Loucy (cell line): Measurements from ENCODE around the gene RET.

ENCODE experiments used
- H2AFZ ChIP-seq: fragments of 200-600 bp; sonication (generic); 2 replicates; pipeline ENCODE4 v1.6.0; 2016; ENCODE audit warnings: antibody characterized with exemption, mild to moderate bottlenecking, low read length, moderate library complexity
- H3F3A ChIP-seq: fragments of 200-600 bp; 2 replicates; pipeline ENCODE4 v1.6.0; 2016; ENCODE audit warnings: antibody characterized with exemption, low read depth, mild to moderate bottlenecking
- H3K27me3 ChIP-seq: fragments of 200-600 bp; sonication (generic); 2 replicates; pipeline ENCODE4 v1.6.1; 2014; ENCODE audit warnings: low read length, mild to moderate bottlenecking; ENCODE audit not compliant: insufficient read depth, poor library complexity, severe bottlenecking
- H3K36me3 ChIP-seq: fragments of 200-600 bp; sonication (generic); 2 replicates; pipeline ENCODE4 v1.6.1; 2016; ENCODE audit warnings: low read length; ENCODE audit not compliant: insufficient read depth
- H3K4me1 ChIP-seq: fragments of 200-600 bp; sonication (generic); 2 replicates; pipeline ENCODE4 v1.5.1; 2014; ENCODE audit warnings: low read length, mild to moderate bottlenecking; ENCODE audit not compliant: insufficient read depth, poor library complexity, severe bottlenecking
- H3K4me2 ChIP-seq: fragments of 200-600 bp; sonication (generic); 2 replicates; pipeline ENCODE4 v1.6.0; 2014; ENCODE audit warnings: antibody characterized with exemption, low read length, low read depth, mild to moderate bottlenecking; ENCODE audit not compliant: poor library complexity, severe bottlenecking
- H3K4me3 ChIP-seq: fragments of 200-600 bp; sonication (generic); 2 replicates; pipeline ENCODE4 v1.5.1; 2014; ENCODE audit warnings: low read length, mild to moderate bottlenecking, mixed read lengths; ENCODE audit not compliant: poor library complexity, severe bottlenecking
- H3K79me2 ChIP-seq: fragments of 200-600 bp; sonication (generic); 2 replicates; pipeline ENCODE4 v1.6.1; 2014; ENCODE audit warnings: low read length; ENCODE audit not compliant: insufficient read depth
- H3K9ac ChIP-seq: fragments of 200-600 bp; sonication (generic); 2 replicates; pipeline ENCODE4 v1.6.0; 2014; ENCODE audit warnings: mild to moderate bottlenecking, low read depth, low read length, moderate library complexity; ENCODE audit not compliant: poor library complexity, severe bottlenecking
- H3K9me2 ChIP-seq: fragments of 200-600 bp; sonication (generic); replicated peaks from 2 replicates; pipeline ENCODE4 v1.6.1; 2016; ENCODE audit warnings: low read depth, low read length, mixed read lengths
- H3K9me3 ChIP-seq: fragments of 200-600 bp; sonication (generic); 2 replicates; pipeline ENCODE4 v1.6.1; 2014; ENCODE audit warnings: mild to moderate bottlenecking, antibody characterized with exemption, low read length, low read depth; ENCODE audit not compliant: insufficient read depth
- H4K20me1 ChIP-seq: fragments of 200-600 bp; sonication (generic); 2 replicates; pipeline ENCODE4 v1.6.0; 2014; ENCODE audit warnings: antibody characterized with exemption, low read length, mild to moderate bottlenecking; ENCODE audit not compliant: insufficient read depth, poor library complexity, severe bottlenecking
- EZH2phosphoT487 ChIP-seq: fragments of 200-600 bp; IDR thresholded peaks from 2 replicates; pipeline ENCODE4 v1.6.1; 2018; ENCODE audit warnings: antibody characterized with exemption, mild to moderate bottlenecking, moderate library complexity, borderline replicate concordance
- TF ChIP-seq, protein P1 (sequence below): fragments of 200-600 bp; sonication (generic); conservative IDR thresholded peaks from 2 replicates; pipeline ENCODE4 v1.5.1; 2014; ENCODE audit warnings: mild to moderate bottlenecking, antibody characterized with exemption, low read length

The RET gene

DNA sequence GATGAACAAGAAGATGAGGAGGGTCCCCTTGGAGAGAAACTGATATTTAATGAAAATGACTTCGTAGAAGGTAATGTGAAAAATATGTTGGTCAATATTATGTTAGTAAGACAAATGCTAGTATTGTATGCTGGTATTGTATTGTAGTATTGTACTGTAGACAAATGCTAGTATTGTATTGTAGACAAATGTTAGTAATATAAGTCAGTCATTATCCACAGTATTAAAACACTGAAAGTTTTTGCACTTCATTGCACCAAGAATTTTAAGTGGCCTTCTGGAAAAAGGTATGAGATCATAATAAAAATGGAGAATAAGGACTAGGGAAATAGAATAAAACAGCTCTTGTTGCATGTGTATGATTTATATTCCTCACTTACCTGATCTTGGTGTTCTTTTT lies 78.9 kb downstream of the RET start:
- Histone ChIP-seq H3F3A (no peaks in the 10 kb centered on the region), H3K79me2 (peaks cover 94% of the 10 kb centered on the region), H3K9me3 (no peaks in the 10 kb centered on the region)

DNA sequence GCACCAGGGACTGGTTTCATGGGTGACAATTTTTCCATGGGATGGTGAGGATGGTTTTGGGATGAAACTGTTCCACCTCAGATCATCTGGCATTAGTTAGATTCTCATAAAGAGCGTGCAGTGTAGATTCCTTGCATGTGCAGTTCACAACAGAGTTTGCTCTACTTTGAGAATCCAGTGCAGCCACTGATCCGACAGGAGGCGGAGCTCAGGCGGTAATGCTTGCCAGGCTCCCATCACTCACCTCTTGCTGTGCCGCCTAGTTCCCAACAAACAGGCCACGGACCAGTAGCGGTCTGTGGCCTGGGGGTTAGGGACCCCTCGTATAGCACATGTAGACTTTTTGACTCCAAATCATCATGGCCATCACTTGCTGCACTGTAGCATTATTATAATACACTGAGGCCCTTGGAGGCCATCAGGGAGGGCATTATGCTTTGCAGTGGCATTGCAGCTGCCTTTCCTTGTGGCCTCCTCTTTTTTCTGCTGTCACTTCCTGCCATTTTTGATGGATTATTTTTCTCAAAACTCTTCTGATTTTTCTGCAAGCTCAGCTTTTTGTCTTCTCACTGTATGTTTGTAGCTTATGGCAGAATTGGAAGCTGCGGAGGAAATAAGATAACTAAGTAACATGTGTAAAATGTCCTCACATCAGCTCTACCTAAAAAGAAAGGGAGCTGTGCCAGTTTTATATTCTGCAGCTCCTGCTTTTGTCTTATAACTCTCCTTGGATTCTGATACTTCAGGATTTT lies 79.9 kb downstream of the RET start:
- peaks cover 10% of the 10 kb centered on the region; the same call in 1 of the 2 replicates for H3K36me3 ChIP-seq
- no peaks in the 10 kb centered on the region for H3F3A ChIP-seq
- peaks cover 90% of the 10 kb centered on the region for H3K79me2 ChIP-seq
- H3K9me2 ChIP-seq, result no peaks in the 10 kb centered on the region
- no peak for TF ChIP-seq EZH2phosphoT487
- TF ChIP-seq, protein P1, sequence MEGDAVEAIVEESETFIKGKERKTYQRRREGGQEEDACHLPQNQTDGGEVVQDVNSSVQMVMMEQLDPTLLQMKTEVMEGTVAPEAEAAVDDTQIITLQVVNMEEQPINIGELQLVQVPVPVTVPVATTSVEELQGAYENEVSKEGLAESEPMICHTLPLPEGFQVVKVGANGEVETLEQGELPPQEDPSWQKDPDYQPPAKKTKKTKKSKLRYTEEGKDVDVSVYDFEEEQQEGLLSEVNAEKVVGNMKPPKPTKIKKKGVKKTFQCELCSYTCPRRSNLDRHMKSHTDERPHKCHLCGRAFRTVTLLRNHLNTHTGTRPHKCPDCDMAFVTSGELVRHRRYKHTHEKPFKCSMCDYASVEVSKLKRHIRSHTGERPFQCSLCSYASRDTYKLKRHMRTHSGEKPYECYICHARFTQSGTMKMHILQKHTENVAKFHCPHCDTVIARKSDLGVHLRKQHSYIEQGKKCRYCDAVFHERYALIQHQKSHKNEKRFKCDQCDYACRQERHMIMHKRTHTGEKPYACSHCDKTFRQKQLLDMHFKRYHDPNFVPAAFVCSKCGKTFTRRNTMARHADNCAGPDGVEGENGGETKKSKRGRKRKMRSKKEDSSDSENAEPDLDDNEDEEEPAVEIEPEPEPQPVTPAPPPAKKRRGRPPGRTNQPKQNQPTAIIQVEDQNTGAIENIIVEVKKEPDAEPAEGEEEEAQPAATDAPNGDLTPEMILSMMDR, result no peak
- no peak overlapping the region for H3K9ac ChIP-seq
- no peaks in the 10 kb centered on the region for H3K9me3 ChIP-seq
- peaks cover 33% of the 10 kb centered on the region for H4K20me1 ChIP-seq
- H3K4me3 ChIP-seq, result no peak overlapping the region
- no peaks in the 10 kb centered on the region for H3K27me3 ChIP-seq
- H3K4me1 ChIP-seq, result peaks cover 9% of the 10 kb centered on the region
- H2AFZ ChIP-seq, result no peak overlapping the region
- H3K4me2 ChIP-seq, result no peak overlapping the region

More for the DNA sequence above, 78.9 kb downstream of the RET start:
- Histone ChIP-seq H3K4me1 (peaks cover 12% of the 10 kb centered on the region), H4K20me1 (peaks cover 39% of the 10 kb centered on the region), H2AFZ (no peak overlapping the region), H3K36me3 (peaks cover 4% of the 10 kb centered on the region; the same call in 1 of the 2 replicates), H3K27me3 (no peaks in the 10 kb centered on the region), H3K9me2 (no peaks in the 10 kb centered on the region), H3K9ac (no peak overlapping the region), H3K4me3 (no peak overlapping the region), H3K4me2 (no peak overlapping the region)
- TF ChIP-seq EZH2phosphoT487, result no peak
- TF ChIP-seq, protein P1, result no peak

- Histone ChIP-seq H2AFZ (no peak overlapping the region), H3F3A (no peaks in the 10 kb centered on the region), H3K4me3 (no peak overlapping the region), H3K36me3 (peaks cover 25% of the 10 kb centered on the region; the same call in 1 of the 2 replicates), H3K9ac (no peak overlapping the region), H4K20me1 (peaks cover 22% of the 10 kb centered on the region), H3K9me2 (no peaks in the 10 kb centered on the region), H3K4me2 (no peak overlapping the region), H3K4me1 (peaks cover 19% of the 10 kb centered on the region), H3K27me3 (no peaks in the 10 kb centered on the region), H3K79me2 (peaks cover 78% of the 10 kb centered on the region), H3K9me3 (no peaks in the 10 kb centered on the region)
- TF ChIP-seq, protein P1, result no peak
- TF ChIP-seq EZH2phosphoT487, result no peak
Measured at GRCh38 chr10:43158636-43159035, 81.8 kb downstream of the RET start.
